Measurements from ENCODE around the gene WDR48.
A peak's percentile ranks its signal among the peaks of the same experiment; 100 is the strongest.

The WDR48 gene

GRCh38 chr3:39142067-39142466 is 90.3 kb downstream of the WDR48 start:
- DNase-seq: peak; percentile 19

- no peak for DNase-seq
Measured at GRCh38 chr3:39143051-39143885, 91.5 kb downstream of the WDR48 start.

- DNase-seq: no peak
Measured at GRCh38 chr3:39144095-39144747, 92.4 kb downstream of the WDR48 start.

- DNase-seq: no peak
Measured at GRCh38 chr3:39144748-39145380, 93.0 kb downstream of the WDR48 start.

GRCh38 chr3:39146083-39146501 is 94.3 kb downstream of the WDR48 start:
- DNase-seq: no peak
